Uterus (tissue), 4 donors: ENCODE data around the gene CLEC4M. TPM values are rescaled to one million over a fixed set of nuclear protein-coding genes. Genes with fewer than 3 reads are reported as not detected.
"Not testable (repeated sequence)": the region's sequence is repeated elsewhere in the genome, so short reads cannot be mapped to it uniquely, and the experiment has no call there.

Source experiments
- DNase-seq, 2 donors: peaks; one replicate each; pipeline ENCODE4 v3.0.0-alpha.2; 2019 to 2020
- H3K27ac ChIP-seq, 2 donors: fragments of 200-600 bp; sonication (generic); 1 replicate in 1 of 2; 2 replicates in 1 of 2; pipeline ENCODE4 v1.5.1; 2016 to 2018
- H3K27me3 ChIP-seq, 2 donors: fragments of 200-600 bp; sonication (generic); one replicate each; pipeline ENCODE4 v1.5.1; 2018 to 2019; ENCODE audit warnings: control low read depth in 1 of 2
- H3K36me3 ChIP-seq, 2 donors: fragments of 200-600 bp; sonication (generic); one replicate each; pipeline ENCODE4 v1.5.1; 2019; ENCODE audit warnings: control low read depth in 1 of 2
- H3K4me1 ChIP-seq, 2 donors: fragments of 200-600 bp; sonication (generic); one replicate each; pipeline ENCODE4 v1.5.1; 2018 to 2019; ENCODE audit warnings: control low read depth in 1 of 2
- H3K4me3 ChIP-seq, 2 donors: fragments of 200-600 bp; sonication (generic); 1 replicate in 1 of 2; 2 replicates in 1 of 2; pipeline ENCODE4 v1.5.1; 2018 to 2019; ENCODE audit warnings: mild to moderate bottlenecking in 1 of 2
- H3K9me3 ChIP-seq, 2 donors: fragments of 200-600 bp; sonication (generic); one replicate each; pipeline ENCODE4 v1.5.1; 2019; ENCODE audit warnings: control low read depth in 1 of 2
- CTCF ChIP-seq, 4 experiments: fragments of 200-600 bp in 2 of 4; fragments of 450-650 bp in 2 of 4; sonication (generic) in 2 of 4; IDR thresholded peaks; one replicate each; pipeline ENCODE4 v1.5.1; 2016 to 2019; ENCODE audit warnings: antibody characterized with exemption in 4 of 4, mild to moderate bottlenecking in 2 of 4, moderate library complexity in 1 of 4
- POLR2A ChIP-seq, 2 donors: fragments of 450-650 bp; IDR thresholded peaks; one replicate each; pipeline ENCODE4 v1.6.1; 2016; ENCODE audit warnings: antibody characterized with exemption in 2 of 2, mild to moderate bottlenecking in 1 of 2, moderate library complexity in 1 of 2
- intact Hi-C: fragments of 100-400 bp; cut with DNase I; formaldehyde crosslinking; loops from one replicate; pipeline ENCODE4 v1.15.1; 2023; ENCODE audit warnings: low total_unique reads
- total RNA-seq, 4 donors: library from RNA; depleted of rRNA in 3 of 4; stranded (reverse); fragments of >200 nt in 3 of 4; gene quantifications; one replicate each; pipeline versions ENCODE4 v1.1.0 to v1.2.4, GENCODE V29; 2014 to 2023
- donor health status: DM: yes; HTN: yes; CAD: no.

Gene CLEC4M
- total RNA-seq, 4 donors from 2014 or later = 0.62 TPM; not detected in 3

- no peak for DNase-seq
- Histone ChIP-seq H3K27ac (no peak overlapping the region), H3K4me3 (no peak overlapping the region), H3K9me3 (no peaks in the 10 kb centered on the region), H3K36me3 (no peaks in the 10 kb centered on the region), H3K4me1 (no peaks in the 10 kb centered on the region), H3K27me3 (no peaks in the 10 kb centered on the region)
- no peak for TF ChIP-seq CTCF (IDR thresholded peaks at IDR 0.05)
- TF ChIP-seq POLR2A (IDR thresholded peaks at IDR 0.05) = no peak
- intact Hi-C loops = no loop called here
Observed at GRCh38 chr19:7806876-7807275, 43.8 kb downstream of the CLEC4M start.

GRCh38 chr19:7808108-7808507 is 45.1 kb downstream of the CLEC4M start:
- Histone ChIP-seq H3K9me3 (no peaks in the 10 kb centered on the region), H3K4me3 (no peak overlapping the region), H3K36me3 (no peaks in the 10 kb centered on the region), H3K4me1 (no peaks in the 10 kb centered on the region), H3K27me3 (no peaks in the 10 kb centered on the region), H3K27ac (no peak overlapping the region)
- TF ChIP-seq CTCF (IDR thresholded peaks at IDR 0.05) (no peak), POLR2A (IDR thresholded peaks at IDR 0.05) (no peak)
- intact Hi-C loops = no loop called here
- no peak for DNase-seq

- no peak overlapping the region for H3K4me3 ChIP-seq
- no peaks in the 10 kb centered on the region for H3K36me3 ChIP-seq
- no peaks in the 10 kb centered on the region for H3K4me1 ChIP-seq
- no peaks in the 10 kb centered on the region for H3K9me3 ChIP-seq
- H3K27ac ChIP-seq = no peak overlapping the region
- H3K27me3 ChIP-seq = no peaks in the 10 kb centered on the region
- no peak for TF ChIP-seq POLR2A (IDR thresholded peaks at IDR 0.05)
- TF ChIP-seq CTCF (IDR thresholded peaks at IDR 0.05) = no peak
- no peak for DNase-seq
- intact Hi-C loops = no loop called here
Observed at GRCh38 chr19:7811989-7812388, 48.9 kb downstream of the CLEC4M start.

GRCh38 chr19:7815325-7815724 is 52.3 kb downstream of the CLEC4M start:
- H3K4me3 ChIP-seq = no peak overlapping the region
- no peaks in the 10 kb centered on the region for H3K9me3 ChIP-seq
- DNase-seq = no peak
- no peaks in the 10 kb centered on the region for H3K36me3 ChIP-seq
- intact Hi-C loops = no loop called here
- H3K4me1 ChIP-seq = no peaks in the 10 kb centered on the region
- H3K27ac ChIP-seq = no peak overlapping the region
- TF ChIP-seq CTCF (IDR thresholded peaks at IDR 0.05) (no peak), POLR2A (IDR thresholded peaks at IDR 0.05) (no peak)
- H3K27me3 ChIP-seq = no peaks in the 10 kb centered on the region

- H3K27me3 ChIP-seq, DNase-seq, H3K4me3 ChIP-seq, intact Hi-C loops, H3K9me3 ChIP-seq, H3K4me1 ChIP-seq, H3K36me3 ChIP-seq, H3K27ac ChIP-seq: not testable (repeated sequence)
Observed at GRCh38 chr19:7816040-7816439, 53.0 kb downstream of the CLEC4M start.

GRCh38 chr19:7817801-7818200 is 54.8 kb downstream of the CLEC4M start:
- Histone ChIP-seq H3K9me3 (no peaks in the 10 kb centered on the region), H3K27ac (no peak overlapping the region), H3K4me3 (no peak overlapping the region), H3K4me1 (no peaks in the 10 kb centered on the region), H3K27me3 (no peaks in the 10 kb centered on the region), H3K36me3 (no peaks in the 10 kb centered on the region)
- intact Hi-C loops = no loop called here
- no peak for DNase-seq
- TF ChIP-seq CTCF (IDR thresholded peaks at IDR 0.05) (no peak), POLR2A (IDR thresholded peaks at IDR 0.05) (no peak)
